Breast epithelium (tissue), 4 donors: ENCODE results near the gene PDE10A. TPM values are rescaled to one million over a fixed set of nuclear protein-coding genes. Genes with fewer than 3 reads are reported as not detected.

Experiments used
- DNase-seq, 2 donors: peaks; one replicate each; pipeline ENCODE4 v3.0.0-alpha.2; 2019; ENCODE audit warnings: low spot score in 2 of 2
- H3K27ac ChIP-seq, 2 donors: fragments of 200-600 bp; sonication (generic) in 1 of 2; one replicate each; pipeline ENCODE4 v1.5.1; 2016 to 2019; ENCODE audit warnings: mild to moderate bottlenecking in 1 of 2
- H3K27me3 ChIP-seq, 2 donors: fragments of 200-600 bp; sonication (generic) in 1 of 2; one replicate each; pipeline versions ENCODE4 v1.5.1 to v1.6.0; 2017 to 2019; ENCODE audit warnings: control low read depth in 1 of 2, mild to moderate bottlenecking in 1 of 2
- H3K36me3 ChIP-seq: fragments of 200-600 bp; one replicate; pipeline ENCODE4 v1.5.1; 2019
- H3K4me1 ChIP-seq, 2 donors: fragments of 200-600 bp; sonication (generic); one replicate each; pipeline ENCODE4 v1.5.1; 2016 to 2019; ENCODE audit warnings: control low read depth in 1 of 2
- H3K4me3 ChIP-seq, 3 donors: fragments of 200-600 bp; sonication (generic); 1 replicate in 2 of 3; 2 replicates in 1 of 3; pipeline ENCODE4 v1.5.1; 2016 to 2019; ENCODE audit warnings: mild to moderate bottlenecking in 3 of 3, moderate library complexity in 2 of 3
- H3K9me3 ChIP-seq, 2 donors: fragments of 200-600 bp; sonication (generic) in 1 of 2; one replicate each; pipeline ENCODE4 v1.5.1; 2016 to 2019; ENCODE audit warnings: control low read depth in 1 of 2
- CTCF ChIP-seq, 3 donors: fragments of 450-650 bp; IDR thresholded peaks; one replicate each; pipeline ENCODE4 v1.5.1; 2016 to 2017; ENCODE audit warnings: antibody characterized with exemption in 3 of 3, mild to moderate bottlenecking in 3 of 3, moderate library complexity in 3 of 3
- POLR2A ChIP-seq: fragments of 450-650 bp; IDR thresholded peaks from one replicate; pipeline ENCODE4 v1.6.1; 2016; ENCODE audit warnings: antibody characterized with exemption, mild to moderate bottlenecking, moderate library complexity
- POLR2AphosphoS5 ChIP-seq, 3 donors: sonication (generic); formaldehyde crosslinking; IDR thresholded peaks; one replicate each; pipeline ENCODE4 v1.6.1; 2017; ENCODE audit warnings: antibody characterized with exemption in 3 of 3
- intact Hi-C: fragments of 100-400 bp; cut with DNase I; formaldehyde crosslinking; loops from one replicate; pipeline ENCODE4 v1.15.1; 2023; ENCODE audit warnings: low total_unique reads
- total RNA-seq, 3 donors: library from RNA; depleted of rRNA; stranded (reverse); fragments of >200 nt; gene quantifications; one replicate each; pipeline ENCODE4 v1.1.0, GENCODE V29; 2016

PDE10A gene
- total RNA-seq, 3 donors from 2014 or later: 2.7 to 22.0 (median 12.6) TPM

DNA sequence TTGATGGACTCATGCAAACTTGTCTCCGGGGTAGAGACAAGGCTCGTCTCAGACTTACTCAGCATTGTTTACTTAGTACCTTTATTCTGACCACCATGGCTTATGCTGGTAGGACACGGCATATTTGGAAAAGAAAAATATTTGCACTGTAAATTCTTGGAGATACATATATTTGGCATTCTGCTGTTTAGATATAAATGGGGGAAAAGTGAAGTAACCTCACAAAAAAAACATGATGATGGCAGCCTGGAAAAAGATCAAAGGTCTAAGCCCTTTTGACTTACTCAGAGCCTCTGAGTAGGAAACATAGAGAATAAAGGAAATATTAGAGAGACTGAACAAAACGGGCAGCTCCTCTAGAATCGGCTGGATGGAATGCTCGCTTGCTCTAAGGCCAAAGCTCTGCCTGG is 32.5 kb downstream of the PDE10A start:
- DNase-seq: no peak
- TF ChIP-seq POLR2AphosphoS5 (IDR thresholded peaks at IDR 0.05) (no peak), CTCF (IDR thresholded peaks at IDR 0.05) (no peak), POLR2A (no peak)
- intact Hi-C loops: no loop called here
- H3K4me1 ChIP-seq: no peaks in the 10 kb centered on the region
- H3K27me3 ChIP-seq: no peaks in the 10 kb centered on the region
- no peaks in the 10 kb centered on the region for H3K36me3 ChIP-seq
- no peak overlapping the region for H3K27ac ChIP-seq
- no peaks in the 10 kb centered on the region for H3K9me3 ChIP-seq
- no peak overlapping the region for H3K4me3 ChIP-seq

DNA sequence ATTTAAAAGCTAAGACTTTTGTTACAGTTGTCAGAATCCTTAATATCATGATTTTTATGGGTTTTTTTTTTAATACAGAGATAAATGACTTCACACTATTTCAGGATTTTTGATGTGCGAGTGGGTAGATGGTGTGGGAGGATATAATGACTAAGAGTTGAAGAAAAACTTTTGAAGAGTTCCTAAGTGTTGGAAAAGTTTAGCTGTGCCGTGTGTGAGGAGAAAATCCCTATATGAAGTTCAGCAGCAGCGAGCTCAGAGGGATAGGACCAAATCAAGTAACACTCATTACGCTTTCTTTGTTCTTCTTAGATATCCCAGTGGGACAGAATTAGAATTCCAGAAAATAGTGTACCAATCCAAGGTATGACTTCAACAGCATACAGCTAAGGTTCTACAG is 34.1 kb downstream of the PDE10A start:
- intact Hi-C loops: no loop called here
- Histone ChIP-seq H3K27me3 (no peaks in the 10 kb centered on the region), H3K9me3 (no peaks in the 10 kb centered on the region), H3K4me1 (no peaks in the 10 kb centered on the region), H3K36me3 (no peaks in the 10 kb centered on the region), H3K4me3 (no peak overlapping the region), H3K27ac (no peak overlapping the region)
- TF ChIP-seq POLR2AphosphoS5 (IDR thresholded peaks at IDR 0.05) (no peak), CTCF (IDR thresholded peaks at IDR 0.05) (no peak), POLR2A (no peak)
- DNase-seq: no peak

DNA sequence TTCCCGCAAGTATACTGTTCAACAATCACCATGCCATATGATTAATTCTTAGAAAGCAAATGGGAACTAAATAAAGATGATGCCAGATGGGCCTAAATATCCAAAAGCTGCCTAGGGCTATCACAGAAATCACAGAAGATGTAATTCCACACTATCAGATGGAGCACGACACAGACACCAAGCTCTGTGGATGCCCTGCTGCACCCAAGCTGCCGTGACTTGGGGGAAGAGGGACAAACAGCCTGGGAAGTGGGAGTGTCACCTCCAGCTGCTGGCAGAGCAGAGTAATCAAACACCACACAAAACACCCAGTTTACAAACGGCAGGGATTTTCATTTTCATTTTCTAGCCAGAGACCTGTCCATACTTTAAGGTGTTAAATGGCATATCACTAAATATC is 35.7 kb downstream of the PDE10A start:
- Histone ChIP-seq H3K4me3 (no peak overlapping the region), H3K4me1 (no peaks in the 10 kb centered on the region), H3K27me3 (no peaks in the 10 kb centered on the region), H3K9me3 (no peaks in the 10 kb centered on the region), H3K36me3 (no peaks in the 10 kb centered on the region), H3K27ac (no peak overlapping the region)
- TF ChIP-seq POLR2AphosphoS5 (IDR thresholded peaks at IDR 0.05) (no peak), POLR2A (no peak), CTCF (IDR thresholded peaks at IDR 0.05) (no peak)
- intact Hi-C loops: no loop called here
- no peak for DNase-seq

- no peaks in the 10 kb centered on the region for H3K9me3 ChIP-seq
- DNase-seq: no peak
- TF ChIP-seq POLR2AphosphoS5 (IDR thresholded peaks at IDR 0.05): no peak
- TF ChIP-seq POLR2A: no peak
- no peak for TF ChIP-seq CTCF (IDR thresholded peaks at IDR 0.05)
- intact Hi-C loops: no loop called here
- H3K4me1 ChIP-seq: no peaks in the 10 kb centered on the region
- H3K27me3 ChIP-seq: no peaks in the 10 kb centered on the region
- H3K4me3 ChIP-seq: no peak overlapping the region
- H3K27ac ChIP-seq: no peak overlapping the region
- no peaks in the 10 kb centered on the region for H3K36me3 ChIP-seq
These were observed 36.3 kb downstream of the PDE10A start for GRCh38 chr6:165626711-165627110.

DNA sequence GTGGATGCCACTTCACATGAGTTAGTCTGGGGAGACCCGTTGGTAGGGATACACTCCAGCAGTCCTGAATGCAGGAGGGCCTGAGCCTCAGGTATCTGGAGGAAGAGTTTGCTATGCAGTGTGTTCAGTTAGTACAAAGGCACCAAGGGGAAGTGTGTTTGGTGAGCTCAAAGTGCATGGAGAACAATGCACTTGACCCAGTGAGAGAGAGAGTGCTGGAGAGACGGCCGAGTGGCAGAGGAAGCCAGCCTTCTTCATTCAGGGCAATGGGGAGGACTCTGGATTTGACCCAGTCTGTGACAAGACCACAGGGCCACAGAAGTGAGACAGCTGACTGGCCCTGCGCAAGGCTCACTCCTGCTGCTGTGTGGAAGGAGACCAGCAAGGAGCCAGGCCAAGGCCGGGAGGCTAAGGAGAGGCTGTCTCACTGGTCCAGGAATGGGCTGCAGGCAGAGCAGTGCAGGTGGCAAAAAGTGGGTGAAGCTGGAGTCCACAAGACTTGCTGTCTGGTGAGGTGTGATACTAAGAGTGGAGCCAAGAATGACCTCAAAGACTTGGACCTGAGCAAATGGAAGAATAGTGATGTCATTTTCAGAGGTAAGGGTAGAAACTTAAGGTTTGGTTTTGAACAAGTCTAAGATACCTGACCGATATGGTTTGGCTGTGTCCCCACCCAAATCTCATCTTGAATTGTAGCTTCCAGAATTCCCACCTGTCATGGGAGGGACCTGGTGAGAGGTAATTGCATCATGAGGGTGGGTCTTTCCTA is 38.0 kb downstream of the PDE10A start:
- DNase-seq: no peak
- H3K9me3 ChIP-seq: no peaks in the 10 kb centered on the region
- intact Hi-C loops: no loop called here

More for the DNA sequence above, 38.0 kb downstream of the PDE10A start:
- no peak for TF ChIP-seq POLR2A
- no peak for TF ChIP-seq CTCF (IDR thresholded peaks at IDR 0.05)
- TF ChIP-seq POLR2AphosphoS5 (IDR thresholded peaks at IDR 0.05): no peak
- no peaks in the 10 kb centered on the region for H3K4me1 ChIP-seq
- H3K36me3 ChIP-seq: no peaks in the 10 kb centered on the region
- no peak overlapping the region for H3K27ac ChIP-seq
- H3K4me3 ChIP-seq: no peak overlapping the region
- no peaks in the 10 kb centered on the region for H3K27me3 ChIP-seq
